ENCODE results near the gene CD48.

DNA sequence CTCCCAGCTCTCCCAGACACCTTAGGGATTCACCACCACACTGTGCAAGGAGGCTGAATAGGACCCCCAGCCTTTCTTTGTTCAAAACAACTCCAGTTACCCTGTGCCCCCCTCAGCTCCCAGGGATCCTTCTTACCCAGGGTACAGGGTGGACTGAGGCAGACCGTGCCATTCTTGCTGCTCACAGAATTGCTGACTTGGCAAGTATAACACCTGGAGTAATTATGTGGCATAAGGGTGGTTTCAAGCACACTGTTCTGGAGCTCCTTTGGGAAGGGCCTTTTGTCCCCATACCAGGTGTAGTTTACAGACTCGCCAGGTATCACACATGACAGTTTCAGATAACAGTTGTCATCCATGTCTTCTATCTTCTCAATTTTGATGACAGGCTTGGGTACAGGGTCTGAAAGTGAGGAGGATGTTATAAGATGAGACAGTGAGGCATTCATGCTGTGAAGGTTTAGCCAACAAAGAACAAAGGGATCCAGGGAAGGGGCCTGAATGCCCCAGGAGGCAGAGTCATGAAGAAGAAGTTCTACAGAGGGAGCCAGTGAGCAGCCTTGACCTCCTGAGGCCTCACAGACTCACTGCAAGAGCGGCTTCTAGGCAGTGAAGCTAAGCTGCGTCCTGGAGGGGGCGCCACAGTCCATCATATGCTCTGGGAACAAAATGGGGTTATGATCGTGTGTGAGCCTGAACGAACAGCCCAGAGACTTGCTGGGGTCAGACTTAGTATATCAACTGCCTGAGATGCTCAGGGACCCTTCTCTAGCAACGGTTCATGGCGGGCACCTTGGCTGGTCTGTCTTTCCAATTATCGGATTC is 30.3 kb downstream of the CD48 start:
- TF ChIP-seq, protein P1, sequence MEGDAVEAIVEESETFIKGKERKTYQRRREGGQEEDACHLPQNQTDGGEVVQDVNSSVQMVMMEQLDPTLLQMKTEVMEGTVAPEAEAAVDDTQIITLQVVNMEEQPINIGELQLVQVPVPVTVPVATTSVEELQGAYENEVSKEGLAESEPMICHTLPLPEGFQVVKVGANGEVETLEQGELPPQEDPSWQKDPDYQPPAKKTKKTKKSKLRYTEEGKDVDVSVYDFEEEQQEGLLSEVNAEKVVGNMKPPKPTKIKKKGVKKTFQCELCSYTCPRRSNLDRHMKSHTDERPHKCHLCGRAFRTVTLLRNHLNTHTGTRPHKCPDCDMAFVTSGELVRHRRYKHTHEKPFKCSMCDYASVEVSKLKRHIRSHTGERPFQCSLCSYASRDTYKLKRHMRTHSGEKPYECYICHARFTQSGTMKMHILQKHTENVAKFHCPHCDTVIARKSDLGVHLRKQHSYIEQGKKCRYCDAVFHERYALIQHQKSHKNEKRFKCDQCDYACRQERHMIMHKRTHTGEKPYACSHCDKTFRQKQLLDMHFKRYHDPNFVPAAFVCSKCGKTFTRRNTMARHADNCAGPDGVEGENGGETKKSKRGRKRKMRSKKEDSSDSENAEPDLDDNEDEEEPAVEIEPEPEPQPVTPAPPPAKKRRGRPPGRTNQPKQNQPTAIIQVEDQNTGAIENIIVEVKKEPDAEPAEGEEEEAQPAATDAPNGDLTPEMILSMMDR (conservative IDR thresholded peaks at IDR 0.05; ENCODE audit: low read length) = peak; percentile 99
- TF ChIP-seq EZH2phosphoT487 (IDR thresholded peaks at IDR 0.05; ENCODE audit: borderline replicate concordance) = no peak
